ENCODE results near the gene TMEM98. TPM values are rescaled to one million over a fixed set of nuclear protein-coding genes. Genes with fewer than 3 reads are reported as not detected.

Gene TMEM98
- total and polyA plus RNA-seq, 9 of the 15 experiments (the other 6 are each of a cell fraction or from before 2014, with no cell fraction given) = 33.5 to 164 (median 84.7) TPM

DNA sequence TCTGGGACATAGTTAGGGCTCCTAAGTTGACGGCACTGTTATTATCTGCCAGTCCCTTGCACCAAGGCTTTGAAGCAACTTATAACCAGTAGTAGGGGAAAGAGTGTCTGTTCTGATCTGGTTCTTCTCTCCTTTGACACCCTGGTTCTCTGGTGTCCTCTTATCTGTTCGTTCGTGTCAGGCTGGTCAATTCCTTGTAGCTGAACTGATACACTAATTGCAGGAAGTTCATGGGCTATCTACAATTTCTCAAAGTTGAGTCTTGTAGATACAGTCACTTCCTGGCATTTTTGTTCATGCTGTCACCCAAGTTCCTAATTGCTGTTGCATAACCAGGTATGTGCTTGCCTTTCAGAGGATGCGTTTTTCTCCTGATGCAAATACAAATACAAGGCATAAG, 33.7 kb upstream of the TMEM98 start (continued):
- TF ChIP-seq, protein P1, sequence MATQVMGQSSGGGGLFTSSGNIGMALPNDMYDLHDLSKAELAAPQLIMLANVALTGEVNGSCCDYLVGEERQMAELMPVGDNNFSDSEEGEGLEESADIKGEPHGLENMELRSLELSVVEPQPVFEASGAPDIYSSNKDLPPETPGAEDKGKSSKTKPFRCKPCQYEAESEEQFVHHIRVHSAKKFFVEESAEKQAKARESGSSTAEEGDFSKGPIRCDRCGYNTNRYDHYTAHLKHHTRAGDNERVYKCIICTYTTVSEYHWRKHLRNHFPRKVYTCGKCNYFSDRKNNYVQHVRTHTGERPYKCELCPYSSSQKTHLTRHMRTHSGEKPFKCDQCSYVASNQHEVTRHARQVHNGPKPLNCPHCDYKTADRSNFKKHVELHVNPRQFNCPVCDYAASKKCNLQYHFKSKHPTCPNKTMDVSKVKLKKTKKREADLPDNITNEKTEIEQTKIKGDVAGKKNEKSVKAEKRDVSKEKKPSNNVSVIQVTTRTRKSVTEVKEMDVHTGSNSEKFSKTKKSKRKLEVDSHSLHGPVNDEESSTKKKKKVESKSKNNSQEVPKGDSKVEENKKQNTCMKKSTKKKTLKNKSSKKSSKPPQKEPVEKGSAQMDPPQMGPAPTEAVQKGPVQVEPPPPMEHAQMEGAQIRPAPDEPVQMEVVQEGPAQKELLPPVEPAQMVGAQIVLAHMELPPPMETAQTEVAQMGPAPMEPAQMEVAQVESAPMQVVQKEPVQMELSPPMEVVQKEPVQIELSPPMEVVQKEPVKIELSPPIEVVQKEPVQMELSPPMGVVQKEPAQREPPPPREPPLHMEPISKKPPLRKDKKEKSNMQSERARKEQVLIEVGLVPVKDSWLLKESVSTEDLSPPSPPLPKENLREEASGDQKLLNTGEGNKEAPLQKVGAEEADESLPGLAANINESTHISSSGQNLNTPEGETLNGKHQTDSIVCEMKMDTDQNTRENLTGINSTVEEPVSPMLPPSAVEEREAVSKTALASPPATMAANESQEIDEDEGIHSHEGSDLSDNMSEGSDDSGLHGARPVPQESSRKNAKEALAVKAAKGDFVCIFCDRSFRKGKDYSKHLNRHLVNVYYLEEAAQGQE (IDR thresholded peaks at IDR 0.05; ENCODE audit: borderline replicate concordance) = peak; percentile 6; the same call in 1 of the 2 replicates
- TF ChIP-seq, protein P1 (CRISPR knock-in tag; IDR thresholded peaks at IDR 0.05; ENCODE audit: low read depth) = no peak
- TF ChIP-seq CEBPB (tag; IDR thresholded peaks at IDR 0.05) (peak; percentile 93), PYGO2 (tag; IDR thresholded peaks at IDR 0.05) (no peak), CREB1 (IDR thresholded peaks at IDR 0.05) (no peak; the same call in 1 of the 2 replicates), CREB1 (CRISPR knock-in tag; IDR thresholded peaks at IDR 0.05) (no peak), ADNP (tag; IDR thresholded peaks at IDR 0.05) (no peak), HDAC8 (tag; IDR thresholded peaks at IDR 0.05) (no peak), NR3C1 (CRISPR knock-in tag; IDR thresholded peaks at IDR 0.05) (no peak)
- TF ChIP-seq, protein P2, sequence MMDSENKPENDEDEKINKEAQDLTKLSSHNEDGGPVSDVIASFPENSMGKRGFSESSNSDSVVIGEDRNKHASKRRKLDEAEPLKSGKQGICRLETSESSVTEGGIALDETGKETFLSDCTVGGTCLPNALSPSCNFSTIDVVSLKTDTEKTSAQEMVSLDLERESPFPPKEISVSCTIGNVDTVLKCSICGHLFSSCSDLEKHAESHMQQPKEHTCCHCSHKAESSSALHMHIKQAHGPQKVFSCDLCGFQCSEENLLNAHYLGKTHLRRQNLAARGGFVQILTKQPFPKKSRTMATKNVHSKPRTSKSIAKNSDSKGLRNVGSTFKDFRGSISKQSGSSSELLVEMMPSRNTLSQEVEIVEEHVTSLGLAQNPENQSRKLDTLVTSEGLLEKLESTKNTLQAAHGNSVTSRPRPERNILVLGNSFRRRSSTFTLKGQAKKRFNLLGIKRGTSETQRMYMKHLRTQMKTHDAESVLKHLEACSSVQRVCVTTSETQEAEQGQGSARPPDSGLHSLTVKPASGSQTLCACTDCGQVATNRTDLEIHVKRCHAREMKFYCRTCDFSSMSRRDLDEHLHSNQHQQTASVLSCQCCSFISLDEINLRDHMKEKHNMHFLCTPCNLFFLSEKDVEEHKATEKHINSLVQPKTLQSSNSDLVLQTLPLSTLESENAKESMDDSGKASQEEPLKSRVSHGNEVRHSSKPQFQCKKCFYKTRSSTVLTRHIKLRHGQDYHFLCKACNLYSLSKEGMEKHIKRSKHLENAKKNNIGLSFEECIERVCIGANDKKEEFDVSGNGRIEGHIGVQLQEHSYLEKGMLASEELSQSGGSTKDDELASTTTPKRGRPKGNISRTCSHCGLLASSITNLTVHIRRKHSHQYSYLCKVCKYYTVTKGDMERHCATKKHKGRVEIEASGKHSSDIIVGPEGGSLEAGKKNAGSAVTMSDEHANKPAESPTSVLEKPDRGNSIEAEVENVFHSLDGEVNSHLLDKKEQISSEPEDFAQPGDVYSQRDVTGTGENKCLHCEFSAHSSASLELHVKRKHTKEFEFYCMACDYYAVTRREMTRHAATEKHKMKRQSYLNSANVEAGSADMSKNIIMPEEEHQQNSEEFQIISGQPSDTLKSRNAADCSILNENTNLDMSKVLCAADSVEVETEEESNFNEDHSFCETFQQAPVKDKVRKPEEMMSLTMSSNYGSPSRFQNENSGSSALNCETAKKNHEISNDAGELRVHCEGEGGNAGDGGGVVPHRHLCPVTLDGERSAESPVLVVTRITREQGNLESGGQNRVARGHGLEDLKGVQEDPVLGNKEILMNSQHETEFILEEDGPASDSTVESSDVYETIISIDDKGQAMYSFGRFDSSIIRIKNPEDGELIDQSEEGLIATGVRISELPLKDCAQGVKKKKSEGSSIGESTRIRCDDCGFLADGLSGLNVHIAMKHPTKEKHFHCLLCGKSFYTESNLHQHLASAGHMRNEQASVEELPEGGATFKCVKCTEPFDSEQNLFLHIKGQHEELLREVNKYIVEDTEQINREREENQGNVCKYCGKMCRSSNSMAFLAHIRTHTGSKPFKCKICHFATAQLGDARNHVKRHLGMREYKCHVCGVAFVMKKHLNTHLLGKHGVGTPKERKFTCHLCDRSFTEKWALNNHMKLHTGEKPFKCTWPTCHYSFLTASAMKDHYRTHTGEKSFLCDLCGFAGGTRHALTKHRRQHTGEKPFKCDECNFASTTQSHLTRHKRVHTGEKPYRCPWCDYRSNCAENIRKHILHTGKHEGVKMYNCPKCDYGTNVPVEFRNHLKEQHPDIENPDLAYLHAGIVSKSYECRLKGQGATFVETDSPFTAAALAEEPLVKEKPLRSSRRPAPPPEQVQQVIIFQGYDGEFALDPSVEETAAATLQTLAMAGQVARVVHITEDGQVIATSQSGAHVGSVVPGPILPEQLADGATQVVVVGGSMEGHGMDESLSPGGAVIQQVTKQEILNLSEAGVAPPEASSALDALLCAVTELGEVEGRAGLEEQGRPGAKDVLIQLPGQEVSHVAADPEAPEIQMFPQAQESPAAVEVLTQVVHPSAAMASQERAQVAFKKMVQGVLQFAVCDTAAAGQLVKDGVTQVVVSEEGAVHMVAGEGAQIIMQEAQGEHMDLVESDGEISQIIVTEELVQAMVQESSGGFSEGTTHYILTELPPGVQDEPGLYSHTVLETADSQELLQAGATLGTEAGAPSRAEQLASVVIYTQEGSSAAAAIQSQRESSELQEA (IDR thresholded peaks at IDR 0.05; ENCODE audit: low read depth) = no peak
- TF ChIP-seq, protein P3, sequence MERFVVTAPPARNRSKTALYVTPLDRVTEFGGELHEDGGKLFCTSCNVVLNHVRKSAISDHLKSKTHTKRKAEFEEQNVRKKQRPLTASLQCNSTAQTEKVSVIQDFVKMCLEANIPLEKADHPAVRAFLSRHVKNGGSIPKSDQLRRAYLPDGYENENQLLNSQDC (CRISPR knock-in tag; IDR thresholded peaks at IDR 0.05) = no peak

Data from K562 (cell line).